SK-N-SH treated with all-trans-retinoic acid at 6 μM for 48 hours (cell line): ENCODE measurements around the gene ZNF619.
A peak's percentile ranks its signal among the peaks of the same experiment; 100 is the strongest.

Experiments used
- ATAC-seq: fragments of 200-7000 bp; cut with Tn5 transposase; 3 replicates; pipeline ENCODE4 v1.9.1; 2020; ENCODE audit warnings: mild to moderate bottlenecking, moderate library complexity
- ARNTL ChIP-seq: fragments of 450-650 bp; formaldehyde crosslinking; IDR thresholded peaks from 2 replicates; pipeline ENCODE4 v1.5.0; 2020; ENCODE audit warnings: low read depth, mild to moderate bottlenecking, moderate library complexity, borderline replicate concordance
- CREB5 ChIP-seq: fragments of 250-450 bp; sonication (Bioruptor Pico); IDR thresholded peaks from 2 replicates; pipeline ENCODE4 v1.5.1; 2020; ENCODE audit warnings: low read depth, mild to moderate bottlenecking, moderate library complexity
- CSDC2 ChIP-seq: fragments of 250-450 bp; sonication (Bioruptor Pico); IDR thresholded peaks from 2 replicates; pipeline ENCODE4 v1.5.0; 2020; ENCODE audit warnings: mild to moderate bottlenecking, moderate library complexity
- CSRNP3 ChIP-seq: fragments of 250-450 bp; sonication (Bioruptor Pico); IDR thresholded peaks from 2 replicates; pipeline ENCODE4 v1.5.1; 2021; ENCODE audit warnings: mild to moderate bottlenecking, moderate library complexity
- ESRRG ChIP-seq: fragments of 250-450 bp; sonication (Bioruptor Pico); IDR thresholded peaks from 2 replicates; pipeline ENCODE4 v1.6.1; 2021; ENCODE audit warnings: mild to moderate bottlenecking
- GLIS3 ChIP-seq: fragments of 250-450 bp; sonication (Bioruptor Pico); IDR thresholded peaks from 2 replicates; pipeline ENCODE4 v1.5.0; 2020; ENCODE audit warnings: mild to moderate bottlenecking, moderate library complexity
- OSR1 ChIP-seq: fragments of 250-450 bp; sonication (Bioruptor Pico); IDR thresholded peaks from 2 replicates; pipeline ENCODE4 v1.8.0; 2022; ENCODE audit warnings: moderate library complexity, mild to moderate bottlenecking, inconsistent platforms
- PATZ1 ChIP-seq: fragments of 250-450 bp; sonication (Bioruptor Pico); IDR thresholded peaks from 2 replicates; pipeline ENCODE4 v1.8.0; 2020; ENCODE audit warnings: mild to moderate bottlenecking, moderate library complexity, borderline replicate concordance
- POU6F1 ChIP-seq: fragments of 250-450 bp; sonication (Bioruptor Pico); IDR thresholded peaks from 2 replicates; pipeline ENCODE4 v1.8.0; 2021; ENCODE audit warnings: low read depth, mild to moderate bottlenecking, moderate library complexity, borderline replicate concordance
- RARB ChIP-seq: fragments of 250-450 bp; sonication (Bioruptor Pico); IDR thresholded peaks from 2 replicates; pipeline ENCODE4 v1.8.0; 2021; ENCODE audit warnings: mild to moderate bottlenecking, moderate library complexity
- SNAI2 ChIP-seq: fragments of 250-450 bp; sonication (Bioruptor Pico); IDR thresholded peaks from 2 replicates; pipeline ENCODE4 v1.5.0; 2020; ENCODE audit warnings: mild to moderate bottlenecking, moderate library complexity
- TCF4 ChIP-seq: fragments of 250-450 bp; sonication (Bioruptor Pico); IDR thresholded peaks from 2 replicates; pipeline ENCODE4 v1.8.0; 2021; ENCODE audit warnings: mild to moderate bottlenecking, moderate library complexity, borderline replicate concordance
- TSHZ2 ChIP-seq: fragments of 250-450 bp; sonication (Bioruptor Pico); IDR thresholded peaks from 2 replicates; pipeline ENCODE4 v1.5.0; 2020; ENCODE audit warnings: mild to moderate bottlenecking, moderate library complexity
- ZC3H10 ChIP-seq: fragments of 250-450 bp; sonication (Bioruptor Pico); IDR thresholded peaks from 2 replicates; pipeline ENCODE4 v1.5.1; 2021; ENCODE audit warnings: mild to moderate bottlenecking, moderate library complexity
- ZNF70 ChIP-seq: fragments of 450-650 bp; formaldehyde crosslinking; IDR thresholded peaks from 2 replicates; pipeline ENCODE4 v1.5.0; 2020; ENCODE audit warnings: mild to moderate bottlenecking, moderate library complexity
- ZNF8 ChIP-seq: fragments of 450-650 bp; formaldehyde crosslinking; IDR thresholded peaks from 2 replicates; pipeline ENCODE4 v1.5.0; 2020; ENCODE audit warnings: mild to moderate bottlenecking, moderate library complexity

ZNF619 gene

GRCh38 chr3:40476478-40477470 is at the start of gene ZNF619:
TSS of gene ZNF619 (plus strand) at chr3:40477122. CDS start at chr3:40477980, 858 bp downstream.
- TF ChIP-seq GLIS3 (no peak), TCF4 (no peak), PATZ1 (CRISPR knock-in tag) (no peak), RARB (CRISPR knock-in tag) (no peak), CSRNP3 (CRISPR knock-in tag) (no peak), ZNF70 (CRISPR knock-in tag) (no peak), ZNF8 (no peak), OSR1 (CRISPR knock-in tag) (no peak), CREB5 (CRISPR knock-in tag) (no peak; the same call in 1 of the 2 replicates), POU6F1 (CRISPR knock-in tag) (no peak), TSHZ2 (CRISPR knock-in tag) (no peak), SNAI2 (CRISPR knock-in tag) (no peak)
- TF ChIP-seq, all 23 proteins: peak for 0
- peak; percentile 96 for ATAC-seq

- TF ChIP-seq TCF4 (no peak), CSDC2 (CRISPR knock-in tag) (no peak)
- TF ChIP-seq, all 23 proteins: peak for 0
- ATAC-seq, result no peak
Measured at GRCh38 chr3:40432793-40433192, 44.1 kb upstream of the ZNF619 start.

- ATAC-seq, result no peak
- TF ChIP-seq ZC3H10 (no peak), TCF4 (no peak), ZNF70 (CRISPR knock-in tag) (no peak), ESRRG (CRISPR knock-in tag) (no peak)
Measured at GRCh38 chr3:40437889-40438288, 39.0 kb upstream of the ZNF619 start.

- ATAC-seq, result no peak
- no peak for TF ChIP-seq GLIS3
- no peak for TF ChIP-seq ZNF70 (CRISPR knock-in tag)
- no peak for TF ChIP-seq CREB5 (CRISPR knock-in tag)
- TF ChIP-seq PATZ1 (CRISPR knock-in tag), result no peak
- no peak for TF ChIP-seq TCF4
- TF ChIP-seq ARNTL, result no peak
- no peak for TF ChIP-seq CSRNP3 (CRISPR knock-in tag)
- TF ChIP-seq ZNF8, result no peak
Measured at GRCh38 chr3:40445062-40445461, 31.9 kb upstream of the ZNF619 start.
